CD14-positive monocyte (primary cell): ENCODE data around the gene KITLG. TPM values are rescaled to one million over a fixed set of nuclear protein-coding genes. Genes with fewer than 3 reads are reported as not detected.

Experiments used
- DNase-seq, 3 donors: peaks; one replicate each; pipeline ENCODE4 v3.0.0-alpha.2; 2011 to 2022
- H2AFZ ChIP-seq: 2 replicates; pipeline ENCODE4 v1.6.0; 2012; ENCODE audit warnings: mild to moderate bottlenecking, low read depth, low read length, inconsistent platforms; ENCODE audit not compliant: insufficient read depth, poor library complexity, severe bottlenecking
- H3K27ac ChIP-seq, 2 donors: 1 replicate in 1 of 2; 2 replicates in 1 of 2; pipeline ENCODE4 v1.5.1; 2012 to 2013; ENCODE audit warnings: low read length in 2 of 2, control low read depth in 1 of 2, inconsistent platforms in 1 of 2, low read depth in 1 of 2, mild to moderate bottlenecking in 1 of 2
- H3K27me3 ChIP-seq, 2 donors: one replicate each; pipeline versions ENCODE4 v1.6.0 to v1.6.1; 2011 to 2013; ENCODE audit warnings: low read length in 2 of 2; ENCODE audit not compliant: control insufficient read depth in 2 of 2, insufficient read depth in 2 of 2
- H3K36me3 ChIP-seq, 2 donors: replicated peaks in 1 of 2; 1 replicate in 1 of 2; 2 replicates in 1 of 2; pipeline versions ENCODE4 v1.5.1 to v1.6.1; 2012 to 2013; ENCODE audit warnings: low read length in 2 of 2, control low read depth in 1 of 2, inconsistent platforms in 1 of 2, mild to moderate bottlenecking in 1 of 2; ENCODE audit not compliant: insufficient read depth in 2 of 2, control insufficient read depth in 1 of 2
- H3K4me1 ChIP-seq, 2 donors: 1 replicate in 1 of 2; 2 replicates in 1 of 2; pipeline versions ENCODE4 v1.5.1 to v1.6.1; 2012 to 2013; ENCODE audit warnings: low read length in 2 of 2, control low read depth in 1 of 2, inconsistent platforms in 1 of 2, mild to moderate bottlenecking in 1 of 2, moderate library complexity in 1 of 2; ENCODE audit not compliant: insufficient read depth in 2 of 2, control insufficient read depth in 1 of 2
- H3K4me2 ChIP-seq: replicated peaks from 2 replicates; pipeline ENCODE3; 2012; ENCODE audit warnings: low read length, moderate library complexity, mild to moderate bottlenecking; ENCODE audit not compliant: poor library complexity, severe bottlenecking; ENCODE audit errors: extremely low read depth
- H3K4me3 ChIP-seq, 3 experiments: fragments of 200-600 bp in 1 of 3; sonication (generic) in 1 of 3; replicated peaks in 1 of 3; 1 replicate in 2 of 3; 2 replicates in 1 of 3; pipeline ENCODE4 v1.5.1; 2011 to 2013; ENCODE audit warnings: low read length in 3 of 3, mild to moderate bottlenecking in 3 of 3, control low read depth in 2 of 3, low read depth in 2 of 3, inconsistent platforms in 1 of 3, moderate library complexity in 1 of 3
- H3K79me2 ChIP-seq: 2 replicates; pipeline ENCODE4 v1.6.0; 2012; ENCODE audit warnings: mild to moderate bottlenecking, control low read depth, inconsistent platforms, low read length, moderate library complexity; ENCODE audit not compliant: insufficient read depth
- H3K9ac ChIP-seq: 2 replicates; pipeline ENCODE4 v1.6.0; 2017; ENCODE audit warnings: low read length, mild to moderate bottlenecking; ENCODE audit not compliant: insufficient read depth, poor library complexity, severe bottlenecking
- H3K9me3 ChIP-seq, 2 donors: replicated peaks in 1 of 2; 1 replicate in 1 of 2; 2 replicates in 1 of 2; pipeline versions ENCODE4 v1.5.1 to v1.6.1; 2012 to 2013; ENCODE audit warnings: low read length in 2 of 2, control low read depth in 1 of 2; ENCODE audit not compliant: control insufficient read depth in 1 of 2, insufficient read depth in 1 of 2
- H4K20me1 ChIP-seq: 2 replicates; pipeline ENCODE4 v1.6.0; 2012; ENCODE audit warnings: mild to moderate bottlenecking, low read length, control low read depth, moderate library complexity; ENCODE audit not compliant: insufficient read depth
- H3K27ac Mint-ChIP-seq, 7 donors: one replicate each; pipeline ENCODE4 v1.8.0; 2020; ENCODE audit warnings: mild to moderate bottlenecking in 7 of 7, mixed read lengths in 7 of 7, moderate library complexity in 6 of 7, inconsistent platforms in 2 of 7
- H3K27me3 Mint-ChIP-seq, 3 donors: one replicate each; pipeline ENCODE4 v1.8.0; 2021 to 2022; ENCODE audit warnings: low read depth in 3 of 3, mild to moderate bottlenecking in 3 of 3, mixed read lengths in 3 of 3, moderate library complexity in 3 of 3, inconsistent platforms in 1 of 3
- H3K36me3 Mint-ChIP-seq, 2 donors: one replicate each; pipeline ENCODE4 v1.8.0; 2020; ENCODE audit warnings: mixed read lengths in 2 of 2, inconsistent platforms in 1 of 2, mild to moderate bottlenecking in 1 of 2
- H3K4me1 Mint-ChIP-seq: one replicate; pipeline ENCODE4 v1.8.0; 2020; ENCODE audit warnings: mild to moderate bottlenecking, mixed read lengths
- H3K4me3 Mint-ChIP-seq, 2 donors: one replicate each; pipeline ENCODE4 v1.8.0; 2020; ENCODE audit warnings: mild to moderate bottlenecking in 2 of 2, mixed read lengths in 2 of 2, moderate library complexity in 1 of 2
- H3K9me3 Mint-ChIP-seq, 7 donors: one replicate each; pipeline ENCODE4 v1.8.0; 2020 to 2022; ENCODE audit warnings: mixed read lengths in 7 of 7, mild to moderate bottlenecking in 6 of 7, moderate library complexity in 6 of 7, inconsistent platforms in 2 of 7
- CTCF ChIP-seq: fragments of 200-600 bp; IDR thresholded peaks from one replicate; pipeline ENCODE4 v1.8.0; 2022; ENCODE audit warnings: antibody characterized with exemption, mild to moderate bottlenecking
- WGBS: methylation state at CpG from one replicate; pipeline ENCODE4 v1.1.5; 2013; ENCODE audit warnings: missing lambda C conversion rate; ENCODE audit not compliant: insufficient coverage; 5-methylcytosine and 5-hydroxymethylcytosine counted together
- intact Hi-C, 2 donors: fragments of 100-400 bp; cut with micrococcal nuclease; formaldehyde crosslinking; loops; one replicate each; pipeline versions ENCODE4 v1.15.0 to v1.15.1; 2023
- polyA plus RNA-seq, 3 donors: library from polyadenylated mRNA; depleted of rRNA in 1 of 3; unstranded in 2 of 3; stranded (reverse) in 1 of 3; fragments of 300-500 nt in 2 of 3; fragments of >200 nt in 1 of 3; fragmentation: Illumina TruSeq in 2 of 3; gene quantifications; 1 replicate in 2 of 3; 2 replicates in 1 of 3; pipeline ENCODE4 v1.2.3, GENCODE V29; 2012 to 2021

KITLG gene
- polyA plus RNA-seq, 3 donors, result 0.03 to 0.07 TPM; not detected in 1

- H3K79me2 ChIP-seq, result no peaks in the 10 kb centered on the region
- TF ChIP-seq CTCF, result no peak
Measured at GRCh38 chr12:88516811-88517210, 63.5 kb downstream of the KITLG start.

GRCh38 chr12:88510843-88511242 lies 69.4 kb downstream of the KITLG start:
- Histone ChIP-seq H3K79me2 (no peaks in the 10 kb centered on the region), H3K4me2 (no peak overlapping the region), H3K4me3 (no peak overlapping the region), H3K4me1 (no peaks in the 10 kb centered on the region), H3K9me3 (no peaks in the 10 kb centered on the region), H3K9ac (no peak overlapping the region), H4K20me1 (no peaks in the 10 kb centered on the region), H3K27ac (no peak overlapping the region), H3K36me3 (no peaks in the 10 kb centered on the region), H3K27me3 (no peaks in the 10 kb centered on the region), H2AFZ (no peak overlapping the region)
- Mint-ChIP-seq H3K36me3 (no peaks in the 10 kb centered on the region), H3K9me3 (peaks cover 0 to 9% (median 2%) of the 10 kb centered on the region in 7 donors), H3K27ac (no peak overlapping the region), H3K27me3 (no peaks in the 10 kb centered on the region), H3K4me1 (no peaks in the 10 kb centered on the region), H3K4me3 (no peak overlapping the region)
- DNase-seq, result no peak
- intact Hi-C loops, result no loop called here
- no peak for TF ChIP-seq CTCF
- no CpG with 5 or more reads among the region's 3 CpGs for WGBS

More at GRCh38 chr12:88516811-88517210, 63.5 kb downstream of the KITLG start:
- Mint-ChIP-seq H3K4me3 (no peak overlapping the region), H3K36me3 (no peaks in the 10 kb centered on the region), H3K27me3 (no peaks in the 10 kb centered on the region), H3K4me1 (peaks cover 5% of the 10 kb centered on the region), H3K27ac (no peak overlapping the region), H3K9me3 (peaks cover 0 to 4% (median 0%) of the 10 kb centered on the region in 7 donors)
- Histone ChIP-seq H3K4me2 (no peak overlapping the region), H2AFZ (no peak overlapping the region), H3K4me3 (no peak overlapping the region), H3K9me3 (no peaks in the 10 kb centered on the region), H3K9ac (no peak overlapping the region), H4K20me1 (no peaks in the 10 kb centered on the region), H3K27ac (no peak overlapping the region), H3K36me3 (no peaks in the 10 kb centered on the region), H3K27me3 (no peaks in the 10 kb centered on the region), H3K4me1 (peaks cover 0 to 3% of the 10 kb centered on the region in 2 donors)
- intact Hi-C loops, result no loop called here
- no peak for DNase-seq
